Activated effector memory CD4-positive, alpha-beta T cell treated with anti-CD3 and anti-CD28 coated beads, Interleukin-2, amount 50 U/mL, for 16 hours (primary cell): ENCODE measurements around the gene MAST4.
"Not testable (repeated sequence)": the region's sequence is repeated elsewhere in the genome, so short reads cannot be mapped to it uniquely, and the experiment has no call there.

Experiments
- DNase-seq: peaks from one replicate; pipeline ENCODE4 v3.0.0-alpha.2; 2020

Gene MAST4

DNA sequence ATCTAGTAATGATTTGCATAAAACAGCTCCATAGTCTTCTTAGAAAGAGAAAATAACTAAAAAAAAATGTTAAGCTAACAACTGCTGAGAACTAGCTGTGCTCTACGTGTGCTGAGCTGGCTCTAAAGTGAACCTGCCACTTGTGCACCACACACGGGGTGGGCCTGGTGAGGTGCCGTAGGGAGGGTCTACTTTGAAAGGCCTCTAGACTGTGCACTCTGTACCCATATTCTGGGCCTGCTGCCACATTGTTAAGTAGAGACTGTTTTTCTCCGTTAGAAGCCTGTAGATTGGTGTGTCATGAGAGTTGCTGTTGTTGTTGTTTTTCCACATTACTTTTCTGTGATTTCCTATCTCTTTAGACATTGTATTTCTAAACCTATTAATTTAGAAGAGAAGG lies 506.5 kb downstream of the MAST4 start:
- DNase-seq, result no peak

- no peak for DNase-seq
These were observed 508.7 kb downstream of the MAST4 start for GRCh38 chr5:67104859-67105258.

DNA sequence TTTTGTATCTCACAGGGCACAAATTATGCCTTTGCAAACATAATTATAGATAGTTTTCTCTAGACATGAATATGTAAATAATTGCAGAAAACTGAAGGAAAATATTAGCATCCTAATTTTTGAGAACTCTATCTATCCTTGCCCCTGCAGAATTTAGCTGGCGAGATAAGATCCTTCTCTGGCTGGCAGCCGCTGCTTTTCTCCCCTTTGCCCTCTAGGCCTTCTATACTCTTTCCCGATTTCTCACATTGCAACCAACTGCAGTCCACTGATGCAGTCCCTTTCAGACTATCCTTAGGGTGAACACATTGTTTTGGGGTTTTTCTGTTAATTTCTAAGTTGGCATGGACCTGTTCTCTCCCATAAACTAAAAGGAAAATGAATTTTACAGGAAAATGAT lies 509.1 kb downstream of the MAST4 start:
- DNase-seq, result no peak

DNA sequence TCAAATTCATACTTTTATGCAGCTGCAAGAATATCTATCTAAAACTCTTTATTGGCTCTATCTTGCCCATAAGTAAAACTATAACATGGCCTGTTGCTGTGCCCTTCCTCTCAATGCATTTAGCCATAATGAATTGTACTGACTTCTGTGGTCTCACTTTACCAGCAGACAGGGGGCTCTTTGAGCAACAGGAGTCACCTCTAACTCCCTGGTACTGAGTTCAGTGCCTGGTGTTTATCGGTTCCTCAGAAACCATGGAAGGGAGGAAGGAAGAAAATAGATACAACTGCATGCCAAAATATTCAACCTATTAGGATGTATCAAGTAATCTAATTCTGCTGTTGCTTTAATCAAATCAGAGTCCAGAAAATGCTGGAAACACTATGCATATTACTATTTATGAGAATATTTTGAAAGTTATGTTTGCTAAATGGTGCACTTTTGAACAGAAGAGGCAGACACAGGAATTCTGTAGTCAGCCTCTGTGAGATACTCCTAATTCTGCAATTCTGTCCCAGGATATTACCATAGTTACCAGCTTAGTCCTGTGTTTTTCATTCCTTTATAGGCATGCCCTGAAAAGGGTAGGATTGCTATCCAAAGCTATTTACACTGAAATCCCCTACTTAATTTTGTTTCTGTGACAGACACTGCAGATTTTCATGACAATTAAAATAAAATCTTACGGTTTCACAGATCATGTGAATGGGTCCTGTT lies 510.6 kb downstream of the MAST4 start:
- no peak for DNase-seq

DNA sequence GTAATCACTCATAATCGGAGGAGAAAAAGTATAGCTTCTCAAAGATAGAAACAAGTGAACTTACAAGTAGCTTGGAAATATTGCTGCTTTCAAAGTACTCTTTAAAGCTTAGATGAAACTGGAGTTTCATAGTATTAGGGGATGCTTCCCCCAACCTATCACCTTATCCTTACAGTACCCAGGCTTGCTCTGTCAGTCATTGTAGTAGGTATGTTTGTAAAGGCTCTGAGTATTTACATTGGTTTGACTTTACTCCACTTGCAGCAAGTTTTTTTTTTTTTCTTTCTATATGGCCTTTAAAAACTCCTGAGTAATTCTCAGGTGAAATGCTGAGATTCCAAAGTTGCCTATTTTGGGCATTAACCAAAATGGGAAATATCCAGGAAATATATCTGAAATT lies 515.6 kb downstream of the MAST4 start:
- no peak for DNase-seq

GRCh38 chr5:67115246-67115645 lies 519.1 kb downstream of the MAST4 start:
- DNase-seq, result no peak

DNA sequence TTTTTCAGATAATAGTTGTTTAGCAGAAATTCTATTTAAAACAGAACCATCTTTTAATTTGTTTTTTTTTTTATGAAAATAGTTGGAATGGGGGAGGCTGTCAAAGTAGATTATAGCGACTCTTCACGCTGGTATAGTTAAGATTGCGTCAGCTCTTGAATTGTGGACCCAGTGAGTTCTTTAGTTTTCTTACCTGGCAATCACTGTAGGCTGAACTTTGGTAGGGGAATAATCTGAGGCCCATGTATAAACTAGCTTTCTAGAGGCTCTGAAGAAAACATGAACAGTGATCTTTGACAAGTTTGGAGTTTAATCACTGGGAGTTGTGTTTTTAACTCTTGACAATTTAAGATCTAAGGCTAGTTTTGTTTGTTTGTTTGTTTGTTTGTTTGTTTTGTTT lies 519.6 kb downstream of the MAST4 start:
- no peak for DNase-seq

DNA sequence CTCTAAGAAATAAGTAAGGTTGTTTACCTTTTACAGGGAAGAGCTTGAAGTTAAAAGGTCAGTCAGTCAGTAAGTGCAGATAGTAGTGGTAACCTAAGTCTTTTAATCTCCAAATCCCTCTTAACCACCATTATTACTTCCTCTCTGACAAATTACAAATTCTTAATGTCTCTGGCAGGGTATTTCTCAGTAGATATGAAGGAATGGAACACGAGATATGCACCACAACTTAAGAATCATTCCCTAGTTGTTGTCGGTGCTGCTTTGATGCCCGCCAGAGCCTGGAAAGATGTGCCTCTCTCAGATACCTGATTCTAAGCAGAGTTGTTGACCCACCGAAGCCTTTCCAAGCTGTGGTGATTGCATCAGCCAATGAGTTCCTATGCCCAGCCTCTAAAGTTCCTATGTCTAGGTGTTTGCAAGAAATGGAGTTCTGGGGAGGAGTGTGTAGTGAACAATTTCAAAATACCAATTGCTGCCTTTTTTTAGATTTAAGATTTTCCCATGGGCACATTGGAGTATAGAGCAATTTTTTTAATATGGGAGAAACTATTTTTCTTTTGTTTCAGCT lies 521.9 kb downstream of the MAST4 start:
- DNase-seq, result no peak

DNA sequence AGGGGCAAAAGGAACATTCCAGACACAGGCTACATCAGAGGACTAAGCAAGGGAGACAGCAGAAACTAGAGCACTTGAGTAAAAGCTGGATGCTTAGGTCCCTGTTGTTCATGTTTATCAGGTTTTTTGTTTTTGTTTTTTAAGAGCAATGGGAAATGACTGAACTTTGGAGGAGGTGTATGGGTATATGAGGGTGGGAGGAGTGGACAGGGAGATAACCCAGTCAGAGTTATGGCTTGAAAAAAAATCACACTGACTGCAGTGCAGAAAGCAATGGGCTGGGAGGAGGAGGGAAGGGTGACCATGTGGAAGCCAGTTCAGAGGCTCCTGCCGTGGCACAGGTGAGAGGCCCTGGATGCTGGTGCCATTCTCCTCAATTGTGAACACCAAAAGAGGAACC lies 522.8 kb downstream of the MAST4 start:
- DNase-seq, result no peak

DNA sequence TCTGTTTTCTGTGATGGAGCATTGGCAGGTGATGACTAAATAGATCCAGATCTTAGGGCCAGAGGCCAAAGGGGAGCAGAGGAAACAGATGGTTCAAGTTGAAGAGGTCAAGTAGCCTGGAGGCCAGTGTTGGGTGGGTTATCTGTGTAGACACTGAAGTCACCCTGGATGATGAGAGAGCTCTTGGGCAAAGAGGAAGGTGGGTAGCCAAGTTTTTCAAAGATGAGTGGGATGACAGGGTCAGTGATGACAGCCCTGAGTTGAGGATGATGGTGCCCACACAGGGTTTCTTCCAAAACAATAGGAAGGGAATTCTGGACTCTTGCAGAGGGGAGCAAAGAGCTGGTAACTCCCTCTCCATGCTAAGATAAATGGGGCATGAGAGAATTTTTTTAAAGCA lies 523.8 kb downstream of the MAST4 start:
- DNase-seq, result no peak

DNA sequence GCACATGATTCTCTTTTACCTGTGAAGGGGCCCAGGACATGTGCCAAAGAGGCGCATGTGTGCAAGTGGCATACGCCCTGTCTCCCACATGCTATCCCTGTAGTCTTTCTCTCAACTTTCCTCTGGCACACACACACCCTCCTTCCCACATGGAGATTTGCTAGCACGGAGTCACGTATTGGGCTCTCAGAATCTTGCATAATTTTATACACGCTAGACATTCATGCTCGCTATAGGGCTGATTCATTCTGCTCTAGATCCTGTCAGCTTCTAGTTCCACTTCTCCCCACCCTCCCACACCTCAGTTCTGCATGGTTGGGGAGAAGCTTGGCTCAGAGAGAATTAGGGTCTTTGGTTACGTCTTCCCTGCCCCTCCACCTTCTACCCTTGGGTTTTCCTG lies 527.6 kb downstream of the MAST4 start:
- no peak for DNase-seq

GRCh38 chr5:67124556-67124955 lies 528.4 kb downstream of the MAST4 start:
- no peak for DNase-seq

- DNase-seq, result not testable (repeated sequence)
These were observed 531.2 kb downstream of the MAST4 start for GRCh38 chr5:67127347-67127895.

GRCh38 chr5:67129768-67130167 lies 533.6 kb downstream of the MAST4 start:
- no peak for DNase-seq

DNA sequence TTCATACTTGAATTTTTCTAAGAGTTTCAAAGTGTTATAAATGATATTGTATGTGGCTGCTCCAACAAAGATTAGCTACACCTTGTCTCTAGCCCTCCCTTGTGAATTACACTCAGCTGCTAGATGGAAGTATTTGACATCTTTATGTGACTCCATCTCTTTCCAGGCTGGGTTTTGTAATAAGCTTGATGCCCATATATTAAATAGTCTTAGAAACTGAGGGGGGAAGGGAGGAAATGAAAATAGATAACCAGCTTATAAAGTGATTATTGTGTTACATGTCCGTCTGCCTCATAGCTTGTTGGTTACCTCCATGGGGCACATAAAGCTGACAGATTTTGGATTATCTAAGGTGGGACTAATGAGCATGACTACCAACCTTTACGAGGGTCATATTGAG lies 537.0 kb downstream of the MAST4 start:
- no peak for DNase-seq

- DNase-seq, result no peak
These were observed 537.6 kb downstream of the MAST4 start for GRCh38 chr5:67133776-67134175.

DNA sequence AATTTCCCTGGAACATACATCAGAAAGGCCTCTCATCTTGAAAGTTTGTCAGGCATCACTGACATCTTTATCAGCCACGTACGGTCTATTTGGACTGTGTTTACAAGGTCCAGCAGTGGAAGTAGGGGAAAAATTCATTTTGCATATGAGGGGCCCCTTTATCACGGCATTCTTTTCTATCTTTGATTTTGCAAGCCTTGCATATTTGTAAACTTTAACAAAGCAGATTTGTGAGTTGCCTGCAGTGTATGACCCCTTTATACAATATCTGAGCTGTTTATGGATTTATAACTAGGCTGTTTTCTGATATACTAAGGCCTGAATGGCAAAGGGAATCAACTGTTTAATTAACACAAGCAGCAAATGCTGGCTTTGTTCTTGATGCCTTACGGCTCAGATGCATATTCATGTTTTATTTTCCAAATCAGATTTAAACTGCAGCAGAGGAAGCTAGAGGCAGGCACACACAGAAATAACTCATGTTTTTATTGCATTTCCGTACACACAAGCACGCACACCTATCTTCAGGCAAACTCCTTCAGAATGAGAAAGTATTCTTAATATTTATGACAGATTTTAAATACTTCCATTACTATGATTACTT lies 539.3 kb downstream of the MAST4 start:
- DNase-seq, result no peak

DNA sequence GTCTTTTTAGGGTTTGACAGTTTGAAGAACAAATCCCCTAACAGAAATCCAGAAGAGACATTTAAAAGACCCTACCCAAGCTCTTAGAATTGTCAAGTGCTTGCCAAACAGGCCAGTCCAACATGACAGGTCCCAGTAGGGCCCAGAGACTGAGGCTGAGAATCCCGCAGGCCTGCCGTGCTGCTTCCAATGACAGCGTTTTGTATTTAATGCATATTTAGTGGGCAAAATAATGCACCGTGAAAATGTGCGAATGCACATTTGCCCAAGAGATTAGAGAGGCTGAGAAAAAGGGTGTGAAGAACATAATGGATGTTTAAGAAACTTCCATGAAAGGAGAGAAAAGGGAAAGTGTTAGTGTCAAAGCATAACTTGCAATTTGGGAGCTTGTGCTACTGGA lies 542.8 kb downstream of the MAST4 start:
- no peak for DNase-seq

DNA sequence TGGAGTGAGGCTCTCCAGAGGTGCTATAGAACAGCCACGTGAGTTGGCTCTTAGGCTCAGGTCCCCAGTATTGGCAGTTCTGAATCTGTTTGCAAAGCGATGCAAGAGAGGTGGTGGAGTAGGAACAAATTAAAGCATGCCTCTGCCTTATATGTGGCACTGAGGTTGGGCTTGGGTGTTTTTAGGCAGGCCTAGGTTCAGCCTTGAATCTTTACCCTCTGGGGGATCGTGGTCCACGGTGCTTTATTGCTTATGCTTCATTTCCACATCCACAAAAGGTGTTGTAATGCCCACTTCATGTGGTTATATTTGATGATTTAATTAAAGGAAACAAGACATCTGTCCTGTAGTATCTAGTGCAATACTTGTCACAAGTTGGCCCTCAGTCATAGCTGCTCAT lies 544.2 kb downstream of the MAST4 start:
- DNase-seq, result no peak

DNA sequence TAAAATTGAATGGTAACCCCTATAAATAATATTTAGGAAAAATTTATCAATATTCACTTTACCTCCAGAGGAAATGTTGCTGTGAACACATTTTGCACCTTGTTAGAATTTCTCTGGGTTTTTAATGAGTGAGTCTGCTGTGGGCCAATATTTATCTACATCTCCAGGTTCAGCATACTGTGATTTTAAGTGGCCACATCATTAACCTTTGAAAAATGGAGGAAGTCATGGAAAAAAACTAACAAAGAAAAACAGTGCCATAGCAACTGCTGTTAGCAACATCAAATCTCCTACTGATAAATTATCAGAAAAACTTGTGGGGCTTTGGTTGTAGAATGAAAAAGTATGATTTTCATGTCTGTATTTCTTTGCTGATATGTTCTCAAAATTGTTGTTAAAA lies 545.5 kb downstream of the MAST4 start:
- DNase-seq, result no peak

- DNase-seq, result no peak
These were observed 546.6 kb downstream of the MAST4 start for GRCh38 chr5:67142816-67143215.

GRCh38 chr5:67143549-67143948 lies 547.4 kb downstream of the MAST4 start:
- DNase-seq, result no peak

DNA sequence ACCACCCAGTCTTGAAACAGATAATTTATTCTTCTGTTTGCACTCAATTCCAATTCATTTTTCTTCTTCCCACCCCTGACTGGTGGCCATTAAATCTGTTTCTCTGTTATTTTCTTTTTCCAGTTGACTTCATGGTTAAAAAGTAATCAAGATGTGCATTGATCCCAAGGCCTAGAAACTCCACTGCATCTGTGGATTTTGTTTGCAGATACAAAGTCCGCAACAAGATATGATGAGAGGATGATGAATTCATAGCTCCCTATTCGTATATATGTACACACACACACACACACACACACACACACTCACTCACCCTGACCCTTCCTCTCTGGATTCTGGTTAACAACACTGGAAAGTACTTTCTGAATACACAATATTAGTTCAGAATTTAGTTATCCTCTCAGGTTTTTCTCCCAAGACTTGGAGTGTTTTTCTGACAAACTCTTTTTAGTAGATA lies 548.0 kb downstream of the MAST4 start:
- no peak for DNase-seq

GRCh38 chr5:67146574-67146973 lies 550.4 kb downstream of the MAST4 start:
- DNase-seq, result no peak
